Upper lobe of left lung (tissue), 4 donors: ENCODE data around the gene TAF10.

Experiments used
- EP300 ChIP-seq, 4 donors: sonication (generic); formaldehyde crosslinking; IDR thresholded peaks; one replicate each; pipeline ENCODE4 v1.5.1; 2017; ENCODE audit warnings: antibody characterized with exemption in 4 of 4, control low read depth in 2 of 4
- POLR2A ChIP-seq, 4 donors: fragments of 450-650 bp; IDR thresholded peaks; one replicate each; pipeline ENCODE4 v1.5.1; 2016 to 2017; ENCODE audit warnings: antibody characterized with exemption in 4 of 4, mild to moderate bottlenecking in 2 of 4
- POLR2AphosphoS5 ChIP-seq, 2 donors: sonication (generic); formaldehyde crosslinking; IDR thresholded peaks; one replicate each; pipeline ENCODE4 v1.5.1; 2017; ENCODE audit warnings: antibody characterized with exemption in 2 of 2
- TF ChIP-seq, protein P1 (sequence below), 6 experiments: fragments of 450-650 bp in 4 of 6; fragments of 200-600 bp in 2 of 6; sonication (generic) in 2 of 6; IDR thresholded peaks; one replicate each; pipeline ENCODE4 v1.5.1; 2016 to 2019; ENCODE audit warnings: antibody characterized with exemption in 6 of 6

DNA sequence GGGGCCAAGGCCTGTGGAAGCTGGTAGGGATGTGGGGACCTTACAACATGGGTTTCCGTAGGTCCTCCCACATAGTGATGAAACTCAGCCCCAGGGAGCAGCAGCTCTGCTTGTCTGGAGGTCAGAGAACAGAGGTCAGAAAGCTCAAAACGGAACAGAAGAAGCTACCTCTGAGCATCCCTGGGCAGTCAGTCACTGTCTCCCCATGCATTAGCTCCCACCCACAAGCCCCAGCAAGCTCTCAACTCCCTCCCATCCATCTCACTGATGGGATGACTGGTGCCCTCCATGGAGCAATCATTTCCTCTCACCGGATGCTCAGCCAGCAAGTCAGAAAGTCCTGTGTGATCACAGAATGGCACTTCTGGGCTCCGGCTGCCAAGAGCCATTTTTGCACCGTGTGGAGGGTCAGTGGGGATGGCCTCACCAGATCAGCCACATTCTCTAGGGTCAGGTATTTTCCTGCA is 5.3 kb upstream of the TAF10 start:
- no peak for TF ChIP-seq POLR2A (IDR thresholded peaks at IDR 0.05)
- TF ChIP-seq, protein P1, sequence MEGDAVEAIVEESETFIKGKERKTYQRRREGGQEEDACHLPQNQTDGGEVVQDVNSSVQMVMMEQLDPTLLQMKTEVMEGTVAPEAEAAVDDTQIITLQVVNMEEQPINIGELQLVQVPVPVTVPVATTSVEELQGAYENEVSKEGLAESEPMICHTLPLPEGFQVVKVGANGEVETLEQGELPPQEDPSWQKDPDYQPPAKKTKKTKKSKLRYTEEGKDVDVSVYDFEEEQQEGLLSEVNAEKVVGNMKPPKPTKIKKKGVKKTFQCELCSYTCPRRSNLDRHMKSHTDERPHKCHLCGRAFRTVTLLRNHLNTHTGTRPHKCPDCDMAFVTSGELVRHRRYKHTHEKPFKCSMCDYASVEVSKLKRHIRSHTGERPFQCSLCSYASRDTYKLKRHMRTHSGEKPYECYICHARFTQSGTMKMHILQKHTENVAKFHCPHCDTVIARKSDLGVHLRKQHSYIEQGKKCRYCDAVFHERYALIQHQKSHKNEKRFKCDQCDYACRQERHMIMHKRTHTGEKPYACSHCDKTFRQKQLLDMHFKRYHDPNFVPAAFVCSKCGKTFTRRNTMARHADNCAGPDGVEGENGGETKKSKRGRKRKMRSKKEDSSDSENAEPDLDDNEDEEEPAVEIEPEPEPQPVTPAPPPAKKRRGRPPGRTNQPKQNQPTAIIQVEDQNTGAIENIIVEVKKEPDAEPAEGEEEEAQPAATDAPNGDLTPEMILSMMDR (IDR thresholded peaks at IDR 0.05), result no peak
- no peak for TF ChIP-seq EP300 (IDR thresholded peaks at IDR 0.05)
- TF ChIP-seq POLR2AphosphoS5 (IDR thresholded peaks at IDR 0.05), result no peak
